DMS114 treated with DMSO at 0.1 percent for 48 hours (cell line): ENCODE data around the gene PHYHIPL.

Experiments used
- DNase-seq: peaks from one replicate; lab custom pipeline; 2025; ENCODE audit not compliant: unreplicated experiment; lab: John Stamatoyannopoulos, UW

The PHYHIPL gene

GRCh38 chr10:59252491-59252890 lies 76.0 kb downstream of the PHYHIPL start:
- no peak for DNase-seq

GRCh38 chr10:59255463-59255862 lies 79.0 kb downstream of the PHYHIPL start:
- no peak for DNase-seq

GRCh38 chr10:59257224-59257623 lies 80.8 kb downstream of the PHYHIPL start:
- no peak for DNase-seq

- no peak for DNase-seq
Measured at GRCh38 chr10:59258890-59259289, 82.4 kb downstream of the PHYHIPL start.

- no peak for DNase-seq
Measured at GRCh38 chr10:59265141-59265540, 88.7 kb downstream of the PHYHIPL start.

- no peak for DNase-seq
Measured at GRCh38 chr10:59266321-59266720, 89.9 kb downstream of the PHYHIPL start.

- DNase-seq, result no peak
Measured at GRCh38 chr10:59268460-59268859, 92.0 kb downstream of the PHYHIPL start.

- DNase-seq, result no peak
Measured at GRCh38 chr10:59269651-59270050, 93.2 kb downstream of the PHYHIPL start.

GRCh38 chr10:59270492-59270891 lies 94.0 kb downstream of the PHYHIPL start:
- no peak for DNase-seq

- no peak for DNase-seq
Measured at GRCh38 chr10:59271160-59271559, 94.7 kb downstream of the PHYHIPL start.

- DNase-seq, result no peak
Measured at GRCh38 chr10:59272061-59272460, 95.6 kb downstream of the PHYHIPL start.

GRCh38 chr10:59273445-59273844 lies 97.0 kb downstream of the PHYHIPL start:
- no peak for DNase-seq

GRCh38 chr10:59276133-59276532 lies 99.7 kb downstream of the PHYHIPL start:
- no peak for DNase-seq

GRCh38 chr10:59276919-59277318 lies 100.5 kb downstream of the PHYHIPL start:
- DNase-seq, result no peak

GRCh38 chr10:59279476-59279875 lies 103.0 kb downstream of the PHYHIPL start:
- no peak for DNase-seq

- DNase-seq, result no peak
Measured at GRCh38 chr10:59279991-59280505, 103.6 kb downstream of the PHYHIPL start.

- DNase-seq, result no peak
Measured at GRCh38 chr10:59281861-59282260, 105.4 kb downstream of the PHYHIPL start.

- no peak for DNase-seq
Measured at GRCh38 chr10:59283456-59284091, 107.1 kb downstream of the PHYHIPL start.

GRCh38 chr10:59284118-59284975 lies 107.9 kb downstream of the PHYHIPL start:
- DNase-seq, result no peak

GRCh38 chr10:59285073-59285472 lies 108.6 kb downstream of the PHYHIPL start:
- DNase-seq, result no peak

GRCh38 chr10:59285848-59286247 lies 109.4 kb downstream of the PHYHIPL start:
- no peak for DNase-seq

GRCh38 chr10:59287587-59288255 lies 111.3 kb downstream of the PHYHIPL start:
- no peak for DNase-seq
